Anterior cingulate cortex (tissue), 58 donors: ENCODE data around the gene TCAIM.
A peak's percentile ranks its signal among the peaks of the same experiment; 100 is the strongest.

Experiments
- DNase-seq, 58 donors: peaks; one replicate each; lab custom pipeline; 2025; lab: John Stamatoyannopoulos, UW

TCAIM gene

GRCh38 chr3:44338010-44338827 is at the start of gene TCAIM:
Gene TCAIM (plus strand): TSS chr3:44338766. CDS start chr3:44354783, 16,017 bp downstream.
- peak; percentile 75 to 99 (median 94) for DNase-seq

GRCh38 chr3:44289882-44290462 is 48.6 kb upstream of the TCAIM start:
- DNase-seq = no peak

DNA sequence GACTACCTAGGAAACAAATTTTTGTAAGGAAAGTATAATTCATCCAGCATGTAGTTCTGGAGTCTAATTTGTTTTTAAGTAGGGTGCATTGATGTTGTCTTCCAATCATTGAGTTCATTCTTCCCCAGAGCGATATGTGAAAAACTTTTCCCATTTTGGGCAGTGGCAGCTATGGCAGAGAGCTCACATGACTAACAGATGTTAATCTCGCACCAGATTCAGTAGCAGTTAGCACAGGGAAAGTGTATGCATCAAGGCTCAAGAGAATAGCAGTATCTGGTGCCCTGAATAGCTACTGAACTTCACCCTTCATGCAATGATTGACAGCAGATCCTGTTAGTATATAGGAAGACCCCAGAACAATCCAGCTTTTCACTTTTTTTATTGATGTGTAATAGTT is 46.3 kb upstream of the TCAIM start:
- no peak for DNase-seq

DNA sequence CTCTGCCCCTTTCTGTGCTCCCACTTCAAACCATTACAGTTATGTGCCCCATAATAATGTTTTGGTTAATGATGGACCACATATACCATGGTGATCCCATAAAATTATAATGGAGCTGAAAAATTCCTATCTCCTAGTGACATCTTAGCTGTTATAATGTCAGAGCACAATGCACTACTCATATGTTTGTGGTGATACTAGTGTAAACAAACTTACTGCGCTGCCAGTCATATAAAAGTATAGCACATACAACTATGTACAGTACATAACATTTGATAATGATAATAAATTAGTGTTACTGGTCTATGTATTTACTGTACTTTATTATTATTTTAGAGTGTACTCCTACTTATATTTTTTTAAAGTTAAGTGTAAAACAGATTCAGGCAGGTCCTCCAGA is 45.6 kb upstream of the TCAIM start:
- no peak for DNase-seq

DNA sequence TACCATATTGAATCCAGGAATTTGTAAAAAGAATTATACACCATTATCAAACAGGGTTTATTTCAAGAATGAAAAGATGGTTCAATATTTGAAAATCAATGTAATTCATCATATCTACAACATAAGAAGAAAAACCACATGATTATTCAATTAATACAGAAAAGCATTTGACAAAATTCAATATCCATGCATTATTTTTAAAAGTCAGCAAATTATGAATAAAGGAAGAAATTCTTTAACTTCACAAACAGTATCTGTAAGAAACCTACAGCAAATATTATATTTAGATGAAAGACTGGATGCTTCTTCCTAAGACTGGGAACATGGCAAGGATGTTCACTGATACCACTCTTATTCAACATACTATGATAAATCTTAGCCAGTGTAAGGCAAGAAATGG is 41.3 kb upstream of the TCAIM start:
- DNase-seq = no peak

- DNase-seq = no peak
These were observed 36.8 kb upstream of the TCAIM start for GRCh38 chr3:44301746-44302145.

DNA sequence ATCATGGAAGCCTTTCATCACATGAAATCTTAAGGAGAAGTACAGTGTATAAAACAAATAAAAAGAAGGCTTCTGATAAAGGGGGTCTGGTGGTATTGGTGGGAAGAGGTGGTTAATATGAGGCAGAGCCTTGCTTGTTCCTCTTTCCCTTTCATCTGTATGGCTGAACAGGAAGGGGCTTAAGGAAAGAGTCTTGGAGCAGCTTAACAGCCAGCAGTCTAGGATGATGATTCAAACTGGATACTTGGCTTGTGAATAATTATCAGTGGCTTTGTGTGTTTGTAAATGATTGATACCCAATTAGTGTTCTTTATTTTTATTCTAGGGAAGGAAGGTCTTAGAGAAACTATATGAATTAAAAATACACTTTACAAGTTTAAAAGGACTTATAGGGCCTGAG is 29.1 kb upstream of the TCAIM start:
- no peak for DNase-seq

DNA sequence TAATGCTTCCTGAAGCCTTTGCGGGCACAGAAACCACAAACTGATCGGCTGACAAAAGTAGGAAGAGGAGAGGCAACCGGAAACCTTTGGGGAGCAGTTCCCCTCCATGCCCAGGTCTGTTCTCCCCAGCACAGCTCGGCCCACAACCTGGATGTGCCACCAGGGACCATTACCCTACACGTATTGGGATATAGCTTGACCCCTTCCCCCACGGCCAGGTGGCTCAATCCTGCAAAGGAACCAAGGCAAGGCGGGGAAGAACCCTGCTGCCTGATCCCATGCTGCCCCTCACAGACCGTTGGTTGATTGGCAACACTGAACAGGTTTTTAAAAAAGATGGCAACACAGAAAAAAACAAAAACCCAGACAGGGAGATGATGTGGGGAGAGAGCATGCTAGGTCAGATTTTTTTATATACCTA is 19.7 kb upstream of the TCAIM start:
- DNase-seq = no peak

DNA sequence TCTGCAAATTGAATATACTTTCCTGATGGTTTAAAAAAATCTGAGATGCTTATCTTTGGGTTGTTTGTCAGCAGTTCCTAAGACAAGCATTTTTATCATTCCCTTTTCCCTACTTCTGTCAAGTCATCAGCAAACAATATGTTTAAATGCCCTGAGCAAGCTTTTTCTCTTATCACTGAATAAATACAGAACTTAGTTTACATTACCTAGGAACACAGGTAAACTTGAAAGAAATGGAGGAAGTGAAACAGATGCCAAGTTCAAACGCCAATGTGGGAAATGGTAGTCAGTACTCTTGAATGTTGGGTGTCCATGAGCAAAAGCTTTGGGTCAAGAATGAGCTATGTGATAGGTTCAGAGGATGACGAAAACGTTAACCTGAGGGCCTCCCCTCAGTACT is 17.2 kb upstream of the TCAIM start:
- DNase-seq = no peak

GRCh38 chr3:44323341-44323955 is 15.1 kb upstream of the TCAIM start:
- DNase-seq = peak in 39 of 58 donors; percentile 1 to 71 (median 19)

DNA sequence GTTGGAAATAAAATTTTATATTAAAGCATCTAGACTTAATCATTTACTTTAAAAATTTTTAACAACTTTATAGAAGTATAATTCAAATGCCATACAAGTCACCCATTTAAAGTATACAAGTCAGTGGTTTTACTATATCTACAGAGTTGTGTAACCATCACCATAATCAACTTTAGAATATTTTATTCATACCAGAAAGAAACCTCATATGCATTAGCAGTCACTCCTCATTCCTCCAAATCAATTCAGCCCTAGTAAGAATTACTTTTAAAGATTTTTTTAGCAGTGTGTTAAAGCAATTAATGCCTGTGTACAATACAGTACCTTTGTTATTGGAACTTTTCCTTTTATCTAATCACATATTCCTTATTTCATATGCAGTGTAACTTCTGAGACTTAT is 14.0 kb upstream of the TCAIM start:
- DNase-seq = no peak

DNA sequence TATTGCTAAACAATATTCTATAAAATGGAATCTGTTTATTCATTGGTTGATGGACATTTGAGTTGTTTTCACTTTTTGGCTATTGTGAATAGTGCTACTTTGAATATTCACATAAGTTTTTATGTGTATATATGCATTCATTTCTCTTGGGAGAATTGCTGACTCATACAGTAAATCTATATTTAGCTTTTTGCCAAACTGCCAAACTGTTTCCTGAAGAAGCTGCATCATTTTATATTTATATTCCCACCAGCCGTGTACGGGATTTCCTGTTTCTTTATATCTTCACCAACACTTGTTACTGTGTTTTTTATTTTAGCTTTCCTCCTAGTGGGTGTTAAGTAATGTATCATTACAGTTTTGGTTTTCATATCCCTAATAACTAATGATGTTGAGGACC is 12.5 kb upstream of the TCAIM start:
- DNase-seq = no peak

DNA sequence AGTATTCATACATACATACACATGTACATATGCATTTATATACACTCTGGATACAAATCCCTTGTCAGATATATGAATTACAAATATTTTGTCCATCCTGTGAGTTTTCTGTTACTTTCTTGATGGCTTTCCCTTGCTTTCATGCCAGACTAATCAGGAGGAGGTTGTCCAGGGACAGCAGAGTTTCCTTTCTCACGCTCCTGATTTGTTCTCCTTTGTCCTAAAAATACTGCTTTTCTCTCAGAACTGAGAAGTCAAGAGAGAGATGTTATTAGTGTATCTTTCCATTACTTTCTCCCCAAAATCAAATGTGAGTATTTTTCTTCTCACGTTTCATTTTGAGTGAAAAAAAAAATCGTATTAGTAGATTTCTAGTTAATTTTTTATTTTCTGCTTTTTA is 12.1 kb upstream of the TCAIM start:
- no peak for DNase-seq

- no peak for DNase-seq
These were observed 8.6 kb upstream of the TCAIM start for GRCh38 chr3:44329946-44330345.

GRCh38 chr3:44330444-44330843 is 8.1 kb upstream of the TCAIM start:
- DNase-seq = no peak

DNA sequence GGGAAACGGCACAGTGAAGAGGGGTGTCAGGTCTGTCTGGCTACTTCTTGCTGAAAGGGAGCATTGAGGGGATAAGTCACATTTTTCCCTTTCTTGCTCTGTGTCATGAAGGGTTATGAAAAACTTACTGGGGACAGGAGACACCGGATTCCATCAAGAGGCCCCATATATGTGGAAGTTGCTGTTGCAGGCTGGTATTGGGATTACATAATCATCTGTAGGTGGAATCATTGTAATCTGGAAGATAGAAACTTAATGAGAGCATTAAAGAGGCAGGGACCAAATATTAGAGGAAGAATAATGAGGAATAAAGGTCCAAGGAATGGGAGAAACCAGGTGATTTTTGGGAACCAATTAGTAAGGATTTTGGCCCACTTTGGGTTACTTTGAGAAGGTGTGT is 4.2 kb upstream of the TCAIM start:
- no peak for DNase-seq

- no peak for DNase-seq
These were observed 1.2 kb upstream of the TCAIM start for GRCh38 chr3:44337248-44337785.

DNA sequence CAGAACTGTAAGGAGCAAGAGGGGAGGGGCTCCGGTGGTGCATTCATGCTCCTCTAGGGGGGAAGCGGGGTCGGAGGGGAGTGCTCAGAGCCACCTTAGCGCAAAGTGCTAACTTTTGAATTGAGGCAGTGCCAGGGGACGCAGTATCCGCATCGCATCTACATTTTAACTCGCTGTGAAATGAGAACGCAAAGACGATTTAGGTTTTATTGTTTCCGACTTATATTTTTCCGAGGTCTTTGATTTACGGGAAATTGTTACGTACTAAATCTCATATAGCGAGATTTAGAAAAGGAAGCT is 212 bp downstream of the TCAIM start:
- no peak for DNase-seq

GRCh38 chr3:44339181-44340057 is 853 bp downstream of the TCAIM start:
- DNase-seq = peak in 1 of 58 donors; percentile 6

- DNase-seq = no peak
These were observed 1.5 kb downstream of the TCAIM start for GRCh38 chr3:44340058-44340395.
